ENCODE results near the gene PPARA. TPM values are rescaled to one million over a fixed set of nuclear protein-coding genes. Genes with fewer than 3 reads are reported as not detected.
A peak's percentile ranks its signal among the peaks of the same experiment; 100 is the strongest.

Gene PPARA
- total RNA-seq, 1 experiment from 2014 or later, result 10.0 TPM

DNA sequence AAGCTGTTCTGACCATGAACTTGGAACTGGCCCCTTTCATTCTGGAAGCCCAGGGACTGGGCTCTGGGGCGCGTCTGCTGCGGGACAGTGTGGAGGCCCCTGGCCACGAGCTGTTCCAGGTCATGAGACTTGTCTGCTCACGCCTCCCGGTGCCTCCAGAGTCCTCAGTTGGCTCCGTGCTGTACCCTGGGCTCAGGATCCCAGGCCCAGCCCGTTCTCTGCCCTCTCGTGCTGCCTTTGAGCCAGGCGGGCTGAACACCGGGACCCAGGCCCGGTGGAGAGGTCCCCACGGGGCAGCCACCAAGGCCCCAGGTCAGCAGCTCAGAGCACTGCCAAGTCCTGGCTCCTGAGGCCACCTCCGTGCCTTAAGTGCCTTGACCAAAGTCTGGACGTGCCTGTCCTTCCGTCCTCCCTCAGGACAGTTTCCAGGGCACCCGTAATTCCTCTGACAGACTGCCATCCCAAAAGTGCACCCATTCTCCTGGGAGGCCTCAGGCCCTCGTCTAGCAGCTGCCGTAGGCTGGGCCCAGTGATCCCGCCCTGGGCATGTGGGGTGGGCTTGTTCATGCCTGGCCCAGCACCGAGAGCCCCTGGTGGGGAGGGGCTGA is 36.3 kb upstream of the PPARA start:
- peak; percentile 43 for DNase-seq (ENCODE audit: low read depth)

DNA sequence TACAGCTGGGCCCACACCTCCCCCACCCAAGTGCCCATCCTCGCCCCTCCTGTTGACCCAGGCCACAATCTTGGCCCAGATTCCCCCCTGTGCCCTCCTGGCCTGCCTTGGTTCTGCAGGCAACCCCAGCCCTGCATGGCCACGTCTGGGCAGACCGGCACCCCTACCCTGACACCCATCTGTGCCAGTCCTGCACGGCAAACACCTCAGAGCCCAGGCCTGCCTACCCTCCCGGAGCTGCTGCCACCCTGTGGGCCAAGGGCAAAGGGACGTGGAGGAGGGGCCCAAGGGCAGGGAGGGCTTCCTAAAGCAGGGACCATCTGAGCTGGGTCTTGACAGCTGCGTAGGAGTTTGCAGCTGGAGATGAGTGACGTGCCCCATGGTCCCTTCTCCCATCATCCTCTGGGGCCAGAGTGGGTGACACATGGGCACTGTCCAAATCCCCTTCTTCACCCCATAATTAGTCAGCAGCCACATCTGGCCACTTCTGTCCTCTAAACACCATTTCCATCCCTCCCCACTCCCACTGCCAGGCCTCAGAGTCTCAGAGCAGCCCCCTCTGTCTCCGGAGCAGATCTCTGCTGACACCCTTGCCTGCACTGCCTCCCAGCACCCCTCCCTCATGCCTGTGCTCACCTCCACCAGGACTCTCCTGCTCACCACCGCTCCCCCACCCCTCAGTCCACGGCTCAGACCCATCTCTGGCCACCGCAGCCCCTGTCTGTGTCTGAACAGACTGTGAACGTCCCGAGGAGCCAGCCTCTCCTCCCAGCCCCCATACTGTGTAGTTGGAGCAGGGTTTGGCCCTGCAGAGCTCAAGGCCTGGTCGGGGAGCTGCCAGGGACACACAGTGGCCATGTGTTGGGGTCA is 35.6 kb upstream of the PPARA start:
- peak; percentile 55 for DNase-seq (ENCODE audit: low read depth)

- peak; percentile 60 for DNase-seq (ENCODE audit: low read depth)
Observed at GRCh38 chr22:46115388-46115678, 35.0 kb upstream of the PPARA start.

- no peak for DNase-seq (ENCODE audit: low read depth)
Observed at GRCh38 chr22:46115755-46116490, 34.4 kb upstream of the PPARA start.

- peak; percentile 80 for DNase-seq (ENCODE audit: low read depth)
Observed at GRCh38 chr22:46116491-46116958, 33.8 kb upstream of the PPARA start.

DNA sequence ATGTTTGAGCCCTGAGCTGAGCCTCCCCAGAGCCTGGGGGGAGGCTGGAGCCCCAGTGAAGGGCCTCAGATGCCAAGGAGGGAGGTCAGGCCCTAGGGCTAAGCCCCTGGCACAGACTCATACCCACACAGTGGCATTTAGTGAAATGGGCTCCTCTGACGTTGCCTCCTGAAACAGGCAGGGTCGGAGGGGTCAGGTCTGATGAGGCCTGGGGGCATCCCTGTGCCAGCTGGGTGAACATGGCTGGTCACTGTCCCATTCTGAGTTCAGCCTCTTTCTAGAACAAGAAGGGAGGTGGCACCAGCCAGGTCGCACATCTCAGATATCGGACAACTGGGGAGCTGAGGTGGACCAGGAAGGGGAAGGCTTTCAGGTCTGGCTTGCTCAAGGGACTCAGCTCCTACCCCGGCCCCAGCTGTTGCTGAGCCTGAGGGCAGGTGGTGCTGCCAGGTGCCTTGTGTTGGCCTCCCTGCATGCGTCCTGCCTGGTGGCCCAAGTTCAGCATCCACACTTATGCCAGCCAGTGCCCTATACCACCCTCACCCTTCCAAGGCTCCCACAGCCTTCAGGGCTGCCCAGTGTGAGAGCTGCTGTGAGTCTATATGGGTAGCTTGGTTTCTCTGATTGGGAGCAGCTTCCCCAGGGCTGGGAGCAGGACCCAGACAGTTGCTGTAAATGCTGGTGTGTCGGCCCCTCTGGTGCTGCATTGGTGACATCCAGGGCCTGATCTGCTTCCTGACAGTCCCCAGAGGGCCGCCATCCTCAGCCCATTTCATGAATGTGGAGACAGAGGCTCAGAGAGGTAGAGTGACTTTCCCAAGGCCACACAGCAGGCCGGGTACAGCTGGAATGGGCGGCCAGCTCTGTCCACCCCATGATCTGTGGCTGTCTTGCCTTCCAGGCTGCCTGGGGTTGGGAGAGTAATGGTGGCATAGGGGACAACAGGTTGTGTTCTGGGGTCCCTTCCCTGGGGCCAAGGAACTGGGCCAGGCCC is 32.8 kb upstream of the PPARA start:
- peak; percentile 42 for DNase-seq (ENCODE audit: low read depth)

DNA sequence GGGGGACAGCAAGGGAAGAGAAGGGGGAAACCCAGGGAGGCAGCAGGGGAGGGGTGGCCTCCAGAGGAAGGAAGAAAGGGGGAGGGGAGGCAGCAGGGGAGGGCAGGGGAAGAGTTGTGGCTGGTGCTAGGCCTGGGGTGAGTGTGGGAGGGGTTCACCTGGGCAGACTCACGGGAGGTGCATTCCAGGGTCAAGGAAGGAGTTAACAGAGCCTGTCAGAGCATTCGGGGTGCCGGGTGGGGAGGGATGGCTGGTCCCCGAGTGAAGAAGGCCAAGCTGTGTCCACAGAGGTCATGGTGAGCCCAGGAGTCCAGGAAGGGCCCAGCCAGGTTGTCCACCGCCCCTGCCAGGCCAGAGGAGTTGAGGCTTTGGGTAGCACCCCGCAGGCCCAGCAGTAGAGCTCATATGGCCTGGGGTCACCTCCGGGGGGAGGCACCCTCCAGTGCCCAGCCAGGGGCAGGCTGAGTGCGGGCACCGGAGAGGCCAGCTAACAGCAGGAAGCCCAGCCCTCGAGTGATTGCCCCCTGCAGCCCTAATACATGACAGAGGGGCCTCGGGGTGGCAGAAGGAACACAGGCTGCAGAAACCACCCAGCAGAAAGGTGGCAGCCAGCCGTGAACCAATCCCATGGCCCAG is 31.1 kb upstream of the PPARA start:
- peak; percentile 51 for DNase-seq (ENCODE audit: low read depth)

- DNase-seq (ENCODE audit: low read depth), result peak; percentile 79
Observed at GRCh38 chr22:46119729-46120419, 30.5 kb upstream of the PPARA start.

GRCh38 chr22:46120420-46120737 is 29.9 kb upstream of the PPARA start:
- DNase-seq (ENCODE audit: low read depth), result no peak

DNA sequence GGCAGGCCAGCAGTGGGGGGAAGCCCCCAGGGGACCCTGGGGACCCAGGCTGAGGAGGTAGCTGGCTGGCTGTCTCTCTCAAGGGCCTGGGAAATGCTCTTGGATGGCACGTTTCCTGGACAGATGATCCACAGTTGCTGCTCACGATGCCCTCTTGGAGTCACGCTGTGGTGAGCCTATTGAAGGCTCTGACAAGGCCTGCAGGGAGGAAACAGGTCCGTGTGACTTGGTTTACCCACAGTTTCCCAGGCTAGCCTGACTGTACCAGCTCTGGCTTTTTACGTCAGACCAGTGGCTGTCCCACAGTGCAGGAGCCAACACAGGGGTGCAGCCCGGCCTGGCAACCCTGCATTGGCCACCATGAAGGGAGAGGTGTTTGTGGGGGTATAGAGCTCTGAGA is 29.2 kb upstream of the PPARA start:
- no peak for DNase-seq (ENCODE audit: low read depth)

- peak; percentile 32 for DNase-seq (ENCODE audit: low read depth)
Observed at GRCh38 chr22:46121523-46122287, 28.6 kb upstream of the PPARA start.

DNA sequence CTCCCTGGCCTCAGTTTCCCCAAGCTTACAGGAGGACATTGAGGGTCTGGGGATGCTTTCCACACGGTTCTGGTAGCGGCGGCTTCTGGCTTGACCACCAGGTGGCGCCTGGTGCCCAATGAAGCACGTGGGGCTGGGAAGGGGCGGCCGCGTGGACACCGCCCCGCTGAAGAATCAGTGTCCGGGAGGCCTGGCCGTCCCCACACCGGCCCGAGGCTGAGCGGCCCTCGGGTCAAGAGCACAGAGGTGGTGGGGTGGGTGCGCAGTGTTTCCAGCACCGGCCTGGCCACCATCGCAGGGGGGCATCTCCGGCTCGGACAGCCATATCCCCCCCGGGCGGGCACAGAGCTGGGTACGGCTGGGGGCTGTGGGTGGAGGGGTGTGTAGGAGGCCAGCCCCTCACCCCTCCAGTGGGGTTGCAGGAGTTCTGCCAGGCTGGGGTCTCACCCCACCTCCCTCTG is 27.8 kb upstream of the PPARA start:
- DNase-seq (ENCODE audit: low read depth), result peak; percentile 56

- peak; percentile 29 for DNase-seq (ENCODE audit: low read depth)
Observed at GRCh38 chr22:46122980-46123693, 27.2 kb upstream of the PPARA start.

- no peak for DNase-seq (ENCODE audit: low read depth)
Observed at GRCh38 chr22:46123694-46124382, 26.5 kb upstream of the PPARA start.

GRCh38 chr22:46124383-46125144 is 25.8 kb upstream of the PPARA start:
- peak; percentile 20 for DNase-seq (ENCODE audit: low read depth)

- no peak for DNase-seq (ENCODE audit: low read depth)
Observed at GRCh38 chr22:46125311-46125710, 25.0 kb upstream of the PPARA start.

All from M059J (cell line).